CD4-positive, alpha-beta T cell (primary cell): ENCODE data around the gene CPZ. TPM values are rescaled to one million over a fixed set of nuclear protein-coding genes. Genes with fewer than 3 reads are reported as not detected.

Experiments
- ATAC-seq: fragments of 200-7000 bp; cut with Tn5 transposase; one replicate; pipeline ENCODE4 v1.10.0; 2022; ENCODE audit warnings: mild to moderate bottlenecking; ENCODE audit not compliant: poor library complexity
- CTCF ChIA-PET: fragments of 350-600 bp; sonication (Branson Sonifier 250); formaldehyde crosslinking; loops from one replicate; lab custom pipeline; 2021; ENCODE audit warnings: antibody characterized with exemption, inconsistent platforms; lab: Charles Lee
- POLR2A ChIA-PET: fragments of 350-600 bp; sonication (Branson Sonifier 250); formaldehyde crosslinking; loops from one replicate; lab custom pipeline; 2021; ENCODE audit warnings: antibody characterized with exemption, inconsistent platforms; lab: Charles Lee
- DNase-seq, 14 experiments: peaks; one replicate each; pipeline ENCODE4 v3.0.0-alpha.2; 2013 to 2020; ENCODE audit warnings: mixed read lengths in 2 of 14
- H3K27ac ChIP-seq, 2 donors: one replicate each; pipeline versions ENCODE4 v1.5.1 to v1.7.0; 2013; ENCODE audit warnings: low read length in 2 of 2, low read depth in 1 of 2, mild to moderate bottlenecking in 1 of 2
- H3K27me3 ChIP-seq, 2 experiments: 1 replicate in 1 of 2; 2 replicates in 1 of 2; pipeline versions ENCODE4 v1.6.1 to v1.7.0; 2013; ENCODE audit warnings: low read length in 2 of 2, control low read depth in 1 of 2, mild to moderate bottlenecking in 1 of 2, moderate library complexity in 1 of 2; ENCODE audit not compliant: insufficient read depth in 2 of 2, control insufficient read depth in 1 of 2
- H3K36me3 ChIP-seq: one replicate; pipeline ENCODE4 v1.6.1; 2013; ENCODE audit warnings: low read length, control low read depth; ENCODE audit not compliant: insufficient read depth
- H3K4me1 ChIP-seq: one replicate; pipeline ENCODE4 v1.6.1; 2013; ENCODE audit warnings: low read length, control low read depth; ENCODE audit not compliant: insufficient read depth
- H3K4me3 ChIP-seq: one replicate; pipeline ENCODE4 v1.5.1; 2013; ENCODE audit warnings: mild to moderate bottlenecking, low read length, moderate library complexity
- H3K9me3 ChIP-seq, 2 experiments: 1 replicate in 1 of 2; 2 replicates in 1 of 2; pipeline versions ENCODE4 v1.6.1 to v1.7.0; 2013; ENCODE audit warnings: low read length in 2 of 2, mild to moderate bottlenecking in 2 of 2, control low read depth in 1 of 2, moderate library complexity in 1 of 2; ENCODE audit not compliant: control insufficient read depth in 1 of 2, insufficient read depth in 1 of 2
- H3K27ac Mint-ChIP-seq: one replicate; pipeline ENCODE4 v1.8.0; 2020; ENCODE audit warnings: mixed read lengths
- H3K27me3 Mint-ChIP-seq: one replicate; pipeline ENCODE4 v1.8.0; 2021; ENCODE audit warnings: mixed read lengths
- H3K36me3 Mint-ChIP-seq: one replicate; pipeline ENCODE4 v1.8.0; 2021; ENCODE audit warnings: low read depth, mixed read lengths
- H3K4me1 Mint-ChIP-seq: one replicate; pipeline ENCODE4 v1.8.0; 2021; ENCODE audit warnings: low read depth, mixed read lengths
- H3K4me3 Mint-ChIP-seq: one replicate; pipeline ENCODE4 v1.8.0; 2020; ENCODE audit warnings: mild to moderate bottlenecking, mixed read lengths
- H3K9me3 Mint-ChIP-seq: one replicate; pipeline ENCODE4 v1.8.0; 2020; ENCODE audit warnings: mixed read lengths
- intact Hi-C, 2 experiments: fragments of 100-400 bp; cut with DNase I in 1 of 2; cut with micrococcal nuclease in 1 of 2; formaldehyde crosslinking; loops; one replicate each; pipeline versions ENCODE4 v1.15.1 to v1.9.0; 2023 to 2025; cut with DNase I, micrococcal nuclease
- total RNA-seq, 174 experiments: library from RNA in 2 of 174; stranded (reverse) in 2 of 174; gene quantifications; one replicate each; pipeline ENCODE4 v1.2.3 and lab custom pipeline; 2021 to 2026
- TF ChIP-seq, protein P1 (sequence below): fragments of 200-600 bp; IDR thresholded peaks from one replicate; pipeline ENCODE4 v1.8.0; 2022; ENCODE audit warnings: antibody characterized with exemption, mild to moderate bottlenecking

The CPZ gene
- total RNA-seq, 2 experiments from 2014 or later: not detected

DNA sequence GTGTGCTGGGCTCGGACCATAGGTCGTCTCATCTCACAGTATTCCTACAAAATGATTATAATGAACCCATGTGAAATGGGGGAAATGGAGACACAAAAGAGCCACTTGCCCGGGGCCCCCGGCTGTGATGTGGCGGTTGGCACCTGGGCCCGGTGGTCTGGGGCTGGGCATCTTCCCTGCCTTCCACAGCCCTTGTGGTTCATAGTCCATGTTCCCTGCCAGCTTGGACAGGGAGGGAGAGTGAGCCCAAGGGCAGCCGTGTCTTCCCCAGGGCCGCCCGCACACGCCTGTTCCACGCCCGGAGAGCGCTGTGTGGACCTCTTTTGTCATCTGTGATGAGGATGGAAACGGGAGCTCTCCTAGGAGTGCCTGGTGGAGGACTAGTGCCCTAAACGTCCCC lies 5.2 kb downstream of the CPZ start:
- ATAC-seq (no peak), DNase-seq (no peak)
- H3K27ac ChIP-seq: no peak overlapping the region
- Mint-ChIP-seq H3K4me1 (no peaks in the 10 kb centered on the region), H3K9me3 (no peaks in the 10 kb centered on the region), H3K27me3 (peaks cover 18% of the 10 kb centered on the region), H3K27ac (no peak overlapping the region), H3K36me3 (no peaks in the 10 kb centered on the region), H3K4me3 (no peak overlapping the region)
- no peaks in the 10 kb centered on the region for H3K4me1 ChIP-seq
- H3K4me3 ChIP-seq: no peak overlapping the region
- H3K36me3 ChIP-seq: no peaks in the 10 kb centered on the region
- POLR2A ChIA-PET: no interaction called here
- intact Hi-C loops: loop anchor here (5.0 to 10.0 kb wide), 2 partner anchors 353 to 420 kb away; no protein-coding TSS in a partner anchor
- H3K27me3 ChIP-seq: peaks cover 14 to 17% of the 10 kb centered on the region in 2 experiments
- CTCF ChIA-PET: no interaction called here
- TF ChIP-seq, protein P1, sequence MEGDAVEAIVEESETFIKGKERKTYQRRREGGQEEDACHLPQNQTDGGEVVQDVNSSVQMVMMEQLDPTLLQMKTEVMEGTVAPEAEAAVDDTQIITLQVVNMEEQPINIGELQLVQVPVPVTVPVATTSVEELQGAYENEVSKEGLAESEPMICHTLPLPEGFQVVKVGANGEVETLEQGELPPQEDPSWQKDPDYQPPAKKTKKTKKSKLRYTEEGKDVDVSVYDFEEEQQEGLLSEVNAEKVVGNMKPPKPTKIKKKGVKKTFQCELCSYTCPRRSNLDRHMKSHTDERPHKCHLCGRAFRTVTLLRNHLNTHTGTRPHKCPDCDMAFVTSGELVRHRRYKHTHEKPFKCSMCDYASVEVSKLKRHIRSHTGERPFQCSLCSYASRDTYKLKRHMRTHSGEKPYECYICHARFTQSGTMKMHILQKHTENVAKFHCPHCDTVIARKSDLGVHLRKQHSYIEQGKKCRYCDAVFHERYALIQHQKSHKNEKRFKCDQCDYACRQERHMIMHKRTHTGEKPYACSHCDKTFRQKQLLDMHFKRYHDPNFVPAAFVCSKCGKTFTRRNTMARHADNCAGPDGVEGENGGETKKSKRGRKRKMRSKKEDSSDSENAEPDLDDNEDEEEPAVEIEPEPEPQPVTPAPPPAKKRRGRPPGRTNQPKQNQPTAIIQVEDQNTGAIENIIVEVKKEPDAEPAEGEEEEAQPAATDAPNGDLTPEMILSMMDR: no peak
- H3K9me3 ChIP-seq: peaks cover 0 to 25% of the 10 kb centered on the region in 2 experiments

- no peaks in the 10 kb centered on the region for H3K4me1 Mint-ChIP-seq
- no peak overlapping the region for H3K27ac Mint-ChIP-seq
- ChIA-PET POLR2A (no interaction called here), CTCF (no interaction called here)
- Histone ChIP-seq H3K27me3 (peaks cover 7 to 9% of the 10 kb centered on the region in 2 experiments), H3K9me3 (peaks cover 0 to 21% of the 10 kb centered on the region in 2 experiments), H3K4me1 (no peaks in the 10 kb centered on the region), H3K27ac (no peak overlapping the region), H3K4me3 (no peak overlapping the region), H3K36me3 (no peaks in the 10 kb centered on the region)
- H3K36me3 Mint-ChIP-seq: no peaks in the 10 kb centered on the region
- DNase-seq: no peak
- H3K9me3 Mint-ChIP-seq: no peaks in the 10 kb centered on the region
- H3K4me3 Mint-ChIP-seq: no peak overlapping the region
- intact Hi-C loops: loop anchor here (5.0 to 10.0 kb wide), 2 partner anchors 354 to 421 kb away; no protein-coding TSS in a partner anchor
- no peak for ATAC-seq
- TF ChIP-seq, protein P1: no peak
- peaks cover 17% of the 10 kb centered on the region for H3K27me3 Mint-ChIP-seq
Measured at GRCh38 chr4:8598391-8599090, 6.0 kb downstream of the CPZ start.

DNA sequence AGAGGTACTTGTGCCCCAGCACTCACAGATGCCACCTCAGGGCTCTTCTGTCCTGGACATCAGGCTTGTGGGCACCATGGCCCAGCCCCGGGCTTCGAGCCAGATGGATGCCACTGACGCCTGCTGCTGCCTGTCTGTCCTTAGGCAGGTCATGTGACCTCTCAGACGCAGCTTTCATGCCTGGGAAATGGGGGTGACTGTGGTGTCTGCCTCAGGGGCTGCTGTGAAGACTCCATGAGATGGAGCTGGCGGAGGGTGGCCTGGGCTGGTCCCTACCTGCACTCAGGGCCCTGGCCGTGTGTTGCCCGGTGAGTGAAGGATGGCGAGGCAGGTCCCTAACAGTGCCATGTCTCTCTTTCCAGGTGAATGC lies 6.5 kb downstream of the CPZ start:
- CTCF ChIA-PET: no interaction called here
- no peaks in the 10 kb centered on the region for H3K9me3 Mint-ChIP-seq
- H3K27me3 Mint-ChIP-seq: peaks cover 12% of the 10 kb centered on the region
- TF ChIP-seq, protein P1: no peak
- no peaks in the 10 kb centered on the region for H3K4me1 Mint-ChIP-seq
- H3K4me3 ChIP-seq: no peak overlapping the region
- H3K4me1 ChIP-seq: no peaks in the 10 kb centered on the region
- intact Hi-C loops: loop anchor here (5.0 to 10.0 kb wide), 2 partner anchors 354 to 422 kb away; no protein-coding TSS in a partner anchor
- H3K9me3 ChIP-seq: peaks cover 0 to 21% of the 10 kb centered on the region in 2 experiments
- H3K27me3 ChIP-seq: peaks cover 2 to 4% of the 10 kb centered on the region in 2 experiments
- H3K27ac ChIP-seq: no peak overlapping the region
- ATAC-seq: no peak
- POLR2A ChIA-PET: no interaction called here
- H3K27ac Mint-ChIP-seq: no peak overlapping the region
- no peaks in the 10 kb centered on the region for H3K36me3 ChIP-seq
- H3K4me3 Mint-ChIP-seq: no peak overlapping the region
- H3K36me3 Mint-ChIP-seq: no peaks in the 10 kb centered on the region
- DNase-seq: no peak
